Right lobe of liver (tissue), 6 donors: ENCODE data around the gene HYDIN. TPM values are rescaled to one million over a fixed set of nuclear protein-coding genes. Genes with fewer than 3 reads are reported as not detected.

Source experiments
- ATAC-seq, 4 donors: fragments of 200-7000 bp; cut with Tn5 transposase; one replicate each; pipeline ENCODE4 v1.9.1; 2020; ENCODE audit warnings: mild to moderate bottlenecking in 4 of 4, moderate library complexity in 4 of 4
- DNase-seq, 3 donors: peaks; one replicate each; pipeline ENCODE4 v3.0.0-alpha.2; 2020
- H3K27ac ChIP-seq, 3 donors: fragments of 200-600 bp; one replicate each; pipeline ENCODE4 v1.8.0; 2022
- H3K27me3 ChIP-seq, 2 donors: fragments of 200-600 bp; one replicate each; pipeline ENCODE4 v1.8.0; 2022
- H3K36me3 ChIP-seq, 4 donors: fragments of 200-600 bp; sonication (generic) in 1 of 4; one replicate each; pipeline versions ENCODE4 v1.5.1 to v1.8.0; 2017 to 2022; ENCODE audit warnings: control low read depth in 1 of 4
- H3K4me1 ChIP-seq, 4 donors: fragments of 200-600 bp; sonication (generic) in 1 of 4; one replicate each; pipeline versions ENCODE4 v1.5.1 to v1.8.0; 2017 to 2022; ENCODE audit warnings: control low read depth in 1 of 4
- H3K4me3 ChIP-seq, 3 donors: fragments of 200-600 bp; one replicate each; pipeline ENCODE4 v1.8.0; 2022
- H3K9me3 ChIP-seq, 4 donors: fragments of 200-600 bp; sonication (generic) in 1 of 4; one replicate each; pipeline versions ENCODE4 v1.5.1 to v1.8.0; 2017 to 2022; ENCODE audit warnings: control low read depth in 1 of 4
- POLR2A ChIP-seq: fragments of 450-650 bp; IDR thresholded peaks from one replicate; pipeline ENCODE4 v1.6.1; 2017; ENCODE audit warnings: antibody characterized with exemption, mild to moderate bottlenecking
- WGBS: methylation state at CpG from one replicate; pipeline ENCODE4 v1.1.6; 2018; ENCODE audit warnings: low coverage, low lambda C conversion rate; ENCODE audit not compliant: insufficient coverage; ENCODE audit errors: missing lambda C conversion rate; 5-methylcytosine and 5-hydroxymethylcytosine counted together
- intact Hi-C, 2 donors: fragments of 100-400 bp; cut with DNase I; formaldehyde crosslinking; loops; one replicate each; pipeline versions ENCODE4 v1.11.2 to v1.14.1; 2022
- total RNA-seq, 6 experiments: library from RNA; depleted of rRNA in 2 of 6; stranded (reverse); fragments of >200 nt in 2 of 6; fragmentation: NEBNext Ultra II Directional in 3 of 6; extraction: Animal tissue kit (Norgen Biotek cat#: 25700) in 3 of 6; gene quantifications; one replicate each; pipeline versions ENCODE4 v1.1.0 to v1.2.4, GENCODE V29; 2016 to 2023
- TF ChIP-seq, protein P1 (sequence below), 4 donors: fragments of 200-600 bp in 3 of 4; fragments of 450-650 bp in 1 of 4; IDR thresholded peaks; one replicate each; pipeline versions ENCODE4 v1.5.1 to v1.8.0; 2016 to 2022; ENCODE audit warnings: antibody characterized with exemption in 4 of 4, mild to moderate bottlenecking in 2 of 4
- donor health status: DM: no; HTN: yes; CAD: no.
- donor health status: DM: no; HTN: no; CAD: no.
- donor health status: DM: no; HTN: no; CAD: no.
- donor health status: DM: no; HTN: yes; CAD: no.
- donor health status: DM: no; HTN: yes; CAD: no.

Gene HYDIN
- total RNA-seq, 6 experiments from 2014 or later: 0.20 to 1.4 (median 0.27) TPM; not detected in 1

DNA sequence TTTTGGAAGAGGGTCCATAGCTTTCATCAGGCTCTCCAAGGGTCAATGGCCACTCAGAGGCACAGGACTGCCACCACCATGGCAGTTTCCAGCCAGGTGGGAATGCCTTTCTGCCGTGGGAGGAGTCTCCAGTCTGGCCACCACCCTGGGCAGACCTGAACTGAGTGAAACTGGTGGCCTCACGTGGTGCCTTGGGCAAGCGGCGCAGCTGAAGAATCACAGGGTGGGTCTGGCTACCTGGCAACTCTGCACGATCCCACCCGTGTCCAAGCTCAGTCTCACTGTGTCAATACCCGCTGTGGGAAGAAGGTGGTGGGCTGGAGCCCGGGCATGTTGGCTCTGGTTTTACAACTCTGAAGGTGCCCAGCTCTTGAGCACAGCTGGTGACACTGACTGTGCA, 461.4 kb downstream of the HYDIN start:
- Histone ChIP-seq H3K27me3 (no peaks in the 10 kb centered on the region), H3K27ac (no peak overlapping the region), H3K36me3 (peaks cover 0 to 14% (median 0%) of the 10 kb centered on the region in 4 donors), H3K4me3 (no peak overlapping the region), H3K4me1 (peaks cover 0 to 11% (median 4%) of the 10 kb centered on the region in 4 donors), H3K9me3 (no peaks in the 10 kb centered on the region)
- TF ChIP-seq, protein P1, sequence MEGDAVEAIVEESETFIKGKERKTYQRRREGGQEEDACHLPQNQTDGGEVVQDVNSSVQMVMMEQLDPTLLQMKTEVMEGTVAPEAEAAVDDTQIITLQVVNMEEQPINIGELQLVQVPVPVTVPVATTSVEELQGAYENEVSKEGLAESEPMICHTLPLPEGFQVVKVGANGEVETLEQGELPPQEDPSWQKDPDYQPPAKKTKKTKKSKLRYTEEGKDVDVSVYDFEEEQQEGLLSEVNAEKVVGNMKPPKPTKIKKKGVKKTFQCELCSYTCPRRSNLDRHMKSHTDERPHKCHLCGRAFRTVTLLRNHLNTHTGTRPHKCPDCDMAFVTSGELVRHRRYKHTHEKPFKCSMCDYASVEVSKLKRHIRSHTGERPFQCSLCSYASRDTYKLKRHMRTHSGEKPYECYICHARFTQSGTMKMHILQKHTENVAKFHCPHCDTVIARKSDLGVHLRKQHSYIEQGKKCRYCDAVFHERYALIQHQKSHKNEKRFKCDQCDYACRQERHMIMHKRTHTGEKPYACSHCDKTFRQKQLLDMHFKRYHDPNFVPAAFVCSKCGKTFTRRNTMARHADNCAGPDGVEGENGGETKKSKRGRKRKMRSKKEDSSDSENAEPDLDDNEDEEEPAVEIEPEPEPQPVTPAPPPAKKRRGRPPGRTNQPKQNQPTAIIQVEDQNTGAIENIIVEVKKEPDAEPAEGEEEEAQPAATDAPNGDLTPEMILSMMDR (IDR thresholded peaks at IDR 0.05): no peak
- TF ChIP-seq POLR2A: no peak
- ATAC-seq (no peak), DNase-seq (no peak)
- WGBS: 93% methylated on average over 3 of the region's 8 CpGs
- intact Hi-C loops: loop anchor here in 1 of 2 donors (5.0 kb wide), 1 partner anchor 87 kb away; no protein-coding TSS in a partner anchor

DNA sequence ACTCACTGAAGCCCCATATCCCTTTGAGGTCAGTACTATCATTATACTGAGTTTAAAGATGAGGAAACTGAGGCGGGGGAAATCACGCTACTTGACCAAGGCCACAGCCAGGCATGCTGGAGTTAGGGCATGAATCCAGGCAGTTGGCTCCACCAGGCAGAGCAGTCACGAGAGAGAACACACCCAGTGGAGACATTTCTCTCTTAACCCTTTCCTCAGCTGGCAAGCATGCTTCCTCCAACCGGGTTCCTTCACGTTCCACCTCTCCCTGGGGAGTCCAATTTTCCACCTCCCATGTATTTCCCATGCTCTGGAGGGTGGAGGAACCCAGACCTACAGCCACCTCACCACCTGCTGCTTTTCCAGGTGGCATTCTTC, 462.3 kb downstream of the HYDIN start:
- no peak overlapping the region for H3K4me3 ChIP-seq
- ATAC-seq (no peak), DNase-seq (no peak)
- H3K36me3 ChIP-seq: peaks cover 0 to 13% (median 0%) of the 10 kb centered on the region in 4 donors
- H3K4me1 ChIP-seq: peaks cover 0 to 11% (median 4%) of the 10 kb centered on the region in 4 donors
- TF ChIP-seq, protein P1 (IDR thresholded peaks at IDR 0.05): no peak
- TF ChIP-seq POLR2A: no peak
- no peaks in the 10 kb centered on the region for H3K9me3 ChIP-seq
- no peaks in the 10 kb centered on the region for H3K27me3 ChIP-seq
- H3K27ac ChIP-seq: no peak overlapping the region
- intact Hi-C loops: loop anchor here in 1 of 2 donors (5.0 kb wide), 1 partner anchor 86 kb away; no protein-coding TSS in a partner anchor
- 73% methylated on average over 3 of the region's 5 CpGs for WGBS

DNA sequence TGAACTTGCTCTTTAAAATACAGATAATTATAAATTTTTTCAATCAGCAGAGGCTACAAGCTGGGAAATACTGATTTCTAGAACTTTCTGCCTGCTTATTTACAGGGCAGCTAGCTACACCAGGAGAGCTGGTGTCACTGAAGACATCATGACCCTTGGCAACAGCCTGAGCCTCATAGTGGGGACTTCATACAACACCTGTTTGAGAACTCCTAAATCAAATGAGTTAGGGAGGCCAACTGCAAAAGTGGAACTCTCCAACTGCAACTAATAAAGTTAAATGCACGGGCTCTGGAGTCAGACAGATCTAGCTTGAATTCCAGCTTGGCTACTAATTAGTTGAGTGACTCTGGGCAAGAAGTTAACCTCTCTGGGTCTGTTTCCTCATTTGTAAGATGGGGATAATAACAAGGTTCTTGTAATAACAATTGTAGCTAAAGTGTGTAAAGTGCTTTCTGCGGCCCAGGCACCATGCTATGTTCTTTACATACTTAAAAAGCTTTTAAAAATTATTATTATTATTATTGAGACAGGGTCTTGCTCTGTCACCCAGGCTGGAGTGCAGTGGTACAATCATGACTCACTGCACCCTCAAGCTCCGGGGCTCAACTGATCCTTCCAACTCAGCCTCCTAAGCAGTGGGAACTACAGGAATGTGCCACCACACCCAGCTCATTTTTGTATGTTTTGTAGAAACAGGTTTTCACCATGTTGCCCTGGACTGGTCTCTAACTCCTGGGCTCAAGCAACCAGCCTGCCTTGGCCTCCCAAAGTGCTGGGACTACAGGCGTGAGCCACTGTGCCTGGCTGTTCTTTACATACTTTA, 462.9 kb downstream of the HYDIN start:
- Histone ChIP-seq H3K27ac (no peak overlapping the region), H3K36me3 (peaks cover 0 to 9% (median 0%) of the 10 kb centered on the region in 4 donors), H3K4me3 (no peak overlapping the region), H3K4me1 (peaks cover 0 to 11% (median 4%) of the 10 kb centered on the region in 4 donors), H3K9me3 (no peaks in the 10 kb centered on the region), H3K27me3 (no peaks in the 10 kb centered on the region)
- no peak for TF ChIP-seq POLR2A
- TF ChIP-seq, protein P1 (IDR thresholded peaks at IDR 0.05): no peak
- intact Hi-C loops: loop anchor here in 1 of 2 donors (5.0 kb wide), 1 partner anchor 85 kb away; no protein-coding TSS in a partner anchor
- ATAC-seq (no peak), DNase-seq (no peak)
- 93% methylated on average over 3 of the region's 4 CpGs for WGBS

DNA sequence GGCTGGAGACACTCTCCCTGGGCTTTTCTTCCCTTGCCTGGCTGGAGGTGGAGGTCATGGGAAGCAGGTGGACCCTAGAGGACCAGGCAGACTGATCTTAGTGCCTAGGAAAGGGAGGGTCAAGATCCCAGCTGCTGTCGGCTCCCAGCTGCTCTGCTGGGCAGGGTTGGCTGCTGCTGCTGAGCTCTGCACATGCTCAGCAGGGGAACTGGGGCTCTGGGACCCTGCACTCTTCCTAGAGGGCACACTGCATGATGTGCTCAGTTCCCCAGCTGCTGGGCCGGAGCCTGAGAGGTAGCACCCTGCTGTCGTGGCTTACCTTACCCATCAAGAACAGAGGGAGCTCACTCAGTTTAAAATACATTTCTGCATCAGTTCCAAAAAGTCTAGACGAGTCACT, 463.9 kb downstream of the HYDIN start:
- DNase-seq: no peak
- intact Hi-C loops: loop anchor here in 1 of 2 donors (5.0 kb wide), 1 partner anchor 84 kb away; no protein-coding TSS in a partner anchor
- no peak for TF ChIP-seq POLR2A
- TF ChIP-seq, protein P1 (IDR thresholded peaks at IDR 0.05): no peak
- H3K27ac ChIP-seq: no peak overlapping the region
- 89% methylated on average over 1 of the region's 4 CpGs for WGBS
- peaks cover 0 to 11% (median 4%) of the 10 kb centered on the region in 4 donors for H3K4me1 ChIP-seq
- H3K36me3 ChIP-seq: peaks cover 0 to 9% (median 0%) of the 10 kb centered on the region in 4 donors
- no peak for ATAC-seq
- H3K9me3 ChIP-seq: no peaks in the 10 kb centered on the region
- H3K27me3 ChIP-seq: no peaks in the 10 kb centered on the region
- H3K4me3 ChIP-seq: no peak overlapping the region
